Thyroid gland (tissue), 4 donors: Measurements from ENCODE around the gene PHC2. TPM values are rescaled to one million over a fixed set of nuclear protein-coding genes. Genes with fewer than 3 reads are reported as not detected.
A peak's percentile ranks its signal among the peaks of the same experiment; 100 is the strongest.

Experiments
- DNase-seq, 2 donors: peaks; one replicate each; pipeline ENCODE4 v3.0.0-alpha.2; 2019
- H3K27ac ChIP-seq, 3 donors: fragments of 200-600 bp; sonication (generic); 1 replicate in 2 of 3; 2 replicates in 1 of 3; pipeline ENCODE4 v1.5.1; 2016 to 2019; ENCODE audit warnings: mild to moderate bottlenecking in 1 of 3, moderate library complexity in 1 of 3
- H3K27me3 ChIP-seq: fragments of 200-600 bp; sonication (generic); one replicate; pipeline ENCODE4 v1.5.1; 2019
- H3K36me3 ChIP-seq, 2 donors: fragments of 200-600 bp; sonication (generic); one replicate each; pipeline ENCODE4 v1.5.1; 2016 to 2019
- H3K4me1 ChIP-seq, 2 donors: fragments of 200-600 bp; sonication (generic); one replicate each; pipeline ENCODE4 v1.5.1; 2017 to 2019
- H3K4me3 ChIP-seq, 3 donors: fragments of 200-600 bp; sonication (generic); replicated peaks in 1 of 3; 1 replicate in 2 of 3; 2 replicates in 1 of 3; pipeline ENCODE4 v1.5.1; 2016; ENCODE audit warnings: mild to moderate bottlenecking in 1 of 3
- H3K9me3 ChIP-seq: fragments of 200-600 bp; sonication (generic); one replicate; pipeline ENCODE4 v1.5.1; 2017
- CTCF ChIP-seq, 6 experiments: fragments of 200-600 bp in 3 of 6; fragments of 450-650 bp in 3 of 6; sonication (generic) in 3 of 6; IDR thresholded peaks; one replicate each; pipeline ENCODE4 v1.5.1; 2016 to 2019; ENCODE audit warnings: antibody characterized with exemption in 6 of 6, mild to moderate bottlenecking in 2 of 6, inconsistent platforms in 1 of 6, moderate library complexity in 1 of 6
- POLR2A ChIP-seq, 2 donors: fragments of 450-650 bp; IDR thresholded peaks; one replicate each; pipeline ENCODE4 v1.6.1; 2017; ENCODE audit warnings: antibody characterized with exemption in 2 of 2, mild to moderate bottlenecking in 2 of 2, moderate library complexity in 1 of 2
- WGBS, 2 donors: methylation state at CpG; one replicate each; pipeline ENCODE4 v1.1.5; 2017; 5-methylcytosine and 5-hydroxymethylcytosine counted together
- intact Hi-C: fragments of 100-400 bp; cut with DNase I; formaldehyde crosslinking; loops from one replicate; pipeline ENCODE4 v1.15.1; 2023
- total RNA-seq, 4 donors: library from RNA; depleted of rRNA; stranded (reverse); fragments of >200 nt; gene quantifications; one replicate each; pipeline ENCODE4 v1.2.3, GENCODE V29; 2016

PHC2 gene
- total RNA-seq, 4 donors from 2014 or later, result 86.8 to 150 (median 113) TPM

- H3K27me3 ChIP-seq, result no peaks in the 10 kb centered on the region
- no peaks in the 10 kb centered on the region for H3K4me1 ChIP-seq
- no peak for TF ChIP-seq CTCF (IDR thresholded peaks at IDR 0.05)
- TF ChIP-seq POLR2A (IDR thresholded peaks at IDR 0.05), result no peak
- WGBS, 2 donors, result 89 to 97% methylated on average over 3 of the region's 3 CpGs
- intact Hi-C loops, result loop anchor here (10.0 kb wide), 1 partner anchor 175 kb away; no protein-coding TSS in a partner anchor
- H3K9me3 ChIP-seq, result no peaks in the 10 kb centered on the region
- no peak overlapping the region for H3K4me3 ChIP-seq
- no peak overlapping the region for H3K27ac ChIP-seq
- peak in 1 of 2 donors; percentile 0 for DNase-seq
- H3K36me3 ChIP-seq, result peaks cover 0 to under 1% of the 10 kb centered on the region in 2 donors
Measured at GRCh38 chr1:33289858-33290154, 141.1 kb downstream of the PHC2 start.

GRCh38 chr1:33288976-33289857, 141.7 kb downstream of the PHC2 start:
- Histone ChIP-seq H3K9me3 (no peaks in the 10 kb centered on the region), H3K27me3 (no peaks in the 10 kb centered on the region), H3K27ac (no peak overlapping the region), H3K4me1 (no peaks in the 10 kb centered on the region), H3K4me3 (no peak overlapping the region), H3K36me3 (no peaks in the 10 kb centered on the region)
- TF ChIP-seq CTCF (IDR thresholded peaks at IDR 0.05) (no peak), POLR2A (IDR thresholded peaks at IDR 0.05) (no peak)
- 88 to 94% methylated on average over 16 of the region's 16 CpGs for WGBS, 2 donors
- intact Hi-C loops, result no loop called here
- DNase-seq, result no peak

GRCh38 chr1:33287317-33287716, 143.6 kb downstream of the PHC2 start:
- H3K9me3 ChIP-seq, result no peaks in the 10 kb centered on the region
- H3K36me3 ChIP-seq, result peaks cover under 1 to 2% of the 10 kb centered on the region in 2 donors
- H3K4me3 ChIP-seq, result no peak overlapping the region
- DNase-seq, result no peak
- H3K27me3 ChIP-seq, result no peaks in the 10 kb centered on the region
- H3K27ac ChIP-seq, result no peak overlapping the region
- TF ChIP-seq CTCF (IDR thresholded peaks at IDR 0.05), result no peak
- 78 to 82% methylated on average over 2 of the region's 2 CpGs for WGBS, 2 donors
- no peaks in the 10 kb centered on the region for H3K4me1 ChIP-seq
- intact Hi-C loops, result no loop called here

GRCh38 chr1:33286451-33287185, 144.3 kb downstream of the PHC2 start:
- Histone ChIP-seq H3K4me1 (no peaks in the 10 kb centered on the region), H3K9me3 (no peaks in the 10 kb centered on the region), H3K27me3 (no peaks in the 10 kb centered on the region), H3K36me3 (peaks cover 8 to 9% of the 10 kb centered on the region in 2 donors), H3K27ac (peak overlapping the region in 1 of 3 donors; percentile 9), H3K4me3 (no peak overlapping the region)
- 83 to 84% methylated on average over 8 of the region's 8 CpGs for WGBS, 2 donors
- TF ChIP-seq POLR2A (IDR thresholded peaks at IDR 0.05) (no peak), CTCF (IDR thresholded peaks at IDR 0.05) (no peak)
- intact Hi-C loops, result no loop called here
- DNase-seq, result no peak

- H3K36me3 ChIP-seq, result peaks cover 24 to 27% of the 10 kb centered on the region in 2 donors
- intact Hi-C loops, result no loop called here
Measured at GRCh38 chr1:33284049-33284448, 146.8 kb downstream of the PHC2 start.

More at GRCh38 chr1:33284049-33284448, 146.8 kb downstream of the PHC2 start:
- Histone ChIP-seq H3K27ac (no peak overlapping the region), H3K27me3 (no peaks in the 10 kb centered on the region), H3K4me3 (no peak overlapping the region), H3K4me1 (no peaks in the 10 kb centered on the region), H3K9me3 (no peaks in the 10 kb centered on the region)
- 82 to 86% methylated on average over 6 of the region's 6 CpGs for WGBS, 2 donors
- TF ChIP-seq POLR2A (IDR thresholded peaks at IDR 0.05) (no peak), CTCF (IDR thresholded peaks at IDR 0.05) (no peak)
- no peak for DNase-seq
